ENCODE data around the gene ALOX15B. TPM values are rescaled to one million over a fixed set of nuclear protein-coding genes. Genes with fewer than 3 reads are reported as not detected.

ALOX15B gene
- polyA plus RNA-seq, 1 of the 3 experiments (the other 2 are of a cell fraction), result not detected

DNA sequence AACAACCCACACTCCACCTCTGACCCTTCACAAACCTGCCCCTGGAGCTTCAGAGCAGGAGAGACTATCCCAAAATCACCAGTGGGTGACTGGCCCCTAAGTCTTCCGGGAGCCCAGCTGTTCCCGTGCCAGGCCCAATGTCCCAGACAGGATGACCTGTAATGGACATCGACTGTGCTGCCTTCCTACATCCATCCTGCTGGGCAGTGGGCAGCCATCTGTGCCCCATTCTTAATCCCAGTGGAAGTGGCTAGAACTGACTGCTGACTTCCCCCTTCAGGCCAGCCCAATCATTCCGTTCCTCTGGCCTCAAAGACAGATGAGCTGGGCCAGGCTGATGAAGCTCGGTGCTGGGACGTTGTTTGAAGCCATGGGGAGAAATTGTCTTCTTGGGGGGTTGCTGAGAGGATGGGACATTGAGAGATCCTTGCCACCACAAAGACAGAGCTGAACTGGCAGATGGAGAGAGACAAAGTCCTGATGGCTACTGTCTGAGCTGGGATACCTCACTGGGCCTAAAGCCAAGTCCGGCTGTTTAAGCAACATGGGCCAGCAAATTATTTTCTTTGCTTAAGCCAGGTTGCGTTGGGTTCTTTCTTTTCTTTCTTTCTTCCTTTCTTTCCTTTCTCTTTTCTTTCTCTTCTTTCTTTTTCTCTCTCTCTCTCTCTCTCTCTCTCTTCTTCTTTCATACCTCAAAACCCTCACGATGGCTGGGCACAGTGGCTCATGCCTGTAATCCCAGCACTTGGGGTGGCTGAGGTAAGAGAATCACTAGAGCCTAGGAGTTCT lies 17.9 kb upstream of the ALOX15B start:
- Histone ChIP-seq H3K4me3 (ENCODE audit: low read depth in 2 of 2, low read length in 1 of 2) (no peak overlapping the region), H3K4me1 (ENCODE audit: control insufficient read depth in 1 of 2, insufficient read depth in 2 of 2, low read depth in 1 of 2, low read length in 1 of 2) (peaks cover 0 to 11% of the 10 kb centered on the region in 2 experiments; a peak in 1 of 4 replicates), H3K27ac (ENCODE audit: low read depth in 2 of 2, low read length in 1 of 2) (no peak overlapping the region), H3K36me3 (replicated peaks in 1 of 2; ENCODE audit: control insufficient read depth in 1 of 2, insufficient read depth in 2 of 2, low read length in 1 of 2) (no peaks in the 10 kb centered on the region), H3F3A (replicated peaks; ENCODE audit: insufficient read depth) (no peaks in the 10 kb centered on the region), H3K4me2 (no peak overlapping the region), H3K9me2 (no peaks in the 10 kb centered on the region), H3K79me2 (ENCODE audit: insufficient read depth) (no peaks in the 10 kb centered on the region), H4K20me1 (ENCODE audit: insufficient read depth) (no peaks in the 10 kb centered on the region), H3K9ac (no peak overlapping the region), H3K27me3 (ENCODE audit: insufficient read depth) (no peaks in the 10 kb centered on the region), H3K9me3 (no peaks in the 10 kb centered on the region), H2AFZ (ENCODE audit: low read depth) (no peak overlapping the region)
- ChIA-PET CTCF (interaction anchor here (1.2 to 14.8 kb wide), 5 partner anchors 18 to 73 kb away, joined by 5 to 228 read pairs (median 19); partner anchors contain the start of gene ALOX15B), POLR2A (no interaction called here)
- no peak for DNase-seq
- TF ChIP-seq JUND (IDR thresholded peaks at IDR 0.05), result no peak
- no peak for TF ChIP-seq RFX5 (IDR thresholded peaks at IDR 0.05; ENCODE audit: low read length)
- TF ChIP-seq SIN3A (IDR thresholded peaks at IDR 0.05; ENCODE audit: borderline replicate concordance, low read depth, low read length), result no peak
- TF ChIP-seq, protein P1, sequence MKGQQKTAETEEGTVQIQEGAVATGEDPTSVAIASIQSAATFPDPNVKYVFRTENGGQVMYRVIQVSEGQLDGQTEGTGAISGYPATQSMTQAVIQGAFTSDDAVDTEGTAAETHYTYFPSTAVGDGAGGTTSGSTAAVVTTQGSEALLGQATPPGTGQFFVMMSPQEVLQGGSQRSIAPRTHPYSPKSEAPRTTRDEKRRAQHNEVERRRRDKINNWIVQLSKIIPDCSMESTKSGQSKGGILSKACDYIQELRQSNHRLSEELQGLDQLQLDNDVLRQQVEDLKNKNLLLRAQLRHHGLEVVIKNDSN (IDR thresholded peaks at IDR 0.05; ENCODE audit: borderline replicate concordance, low read depth), result no peak
- no peak for TF ChIP-seq ELF1 (IDR thresholded peaks at IDR 0.05)
- 94% methylated on average over 8 of the region's 9 CpGs for WGBS (ENCODE audit: low lambda C conversion rate)

DNA sequence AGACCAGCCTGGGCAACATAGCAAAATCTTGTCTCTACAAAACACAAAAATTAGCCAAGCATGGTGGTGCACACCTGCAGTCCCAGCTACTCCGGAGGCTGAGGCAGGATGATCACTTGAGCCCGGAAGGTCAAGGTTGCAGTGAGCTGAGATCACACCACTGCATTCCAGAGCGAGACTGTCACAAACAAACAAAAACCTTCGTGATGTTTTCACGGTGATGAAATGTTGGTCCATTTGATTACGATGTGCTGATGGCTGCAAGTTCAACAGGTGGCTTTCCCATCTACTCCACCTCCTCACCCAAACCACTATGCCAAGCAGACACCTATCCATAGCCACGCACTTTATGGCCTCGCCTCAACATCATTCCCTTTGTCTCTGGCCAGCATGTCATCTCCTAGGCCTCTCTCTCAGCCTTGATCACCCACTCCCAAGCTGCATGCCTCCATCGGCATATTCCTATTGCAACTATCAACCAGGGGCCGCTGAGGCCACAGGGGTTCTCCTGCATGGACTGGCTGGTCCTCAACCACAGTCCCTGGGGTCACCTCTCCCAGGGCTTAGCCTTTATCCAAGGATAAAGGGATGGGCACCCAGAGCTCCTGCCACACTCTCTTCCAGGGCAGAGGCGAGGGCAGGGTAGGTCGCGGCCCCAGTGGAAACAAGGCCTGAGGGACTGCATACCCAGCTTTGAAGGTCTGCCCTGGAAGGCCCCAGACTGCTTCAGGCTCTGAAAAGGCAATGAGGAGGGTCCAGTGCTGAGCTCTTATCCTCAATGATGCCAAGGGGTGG lies 17.1 kb upstream of the ALOX15B start:
- peaks cover 0 to 6% of the 10 kb centered on the region in 2 experiments; a peak in 1 of 4 replicates for H3K4me1 ChIP-seq (ENCODE audit: control insufficient read depth in 1 of 2, insufficient read depth in 2 of 2, low read depth in 1 of 2, low read length in 1 of 2)
- no peaks in the 10 kb centered on the region for H3K27me3 ChIP-seq (ENCODE audit: insufficient read depth)
- no peak overlapping the region for H3K9ac ChIP-seq
- POLR2A ChIA-PET, result no interaction called here
- H3K9me2 ChIP-seq, result no peaks in the 10 kb centered on the region
- no peak overlapping the region for H3K4me3 ChIP-seq (ENCODE audit: low read depth in 2 of 2, low read length in 1 of 2)
- no peak overlapping the region for H2AFZ ChIP-seq (ENCODE audit: low read depth)
- no peaks in the 10 kb centered on the region for H3F3A ChIP-seq (replicated peaks; ENCODE audit: insufficient read depth)
- no peaks in the 10 kb centered on the region for H3K9me3 ChIP-seq
- H4K20me1 ChIP-seq (ENCODE audit: insufficient read depth), result no peaks in the 10 kb centered on the region
- H3K27ac ChIP-seq (ENCODE audit: low read depth in 2 of 2, low read length in 1 of 2), result no peak overlapping the region
- H3K36me3 ChIP-seq (replicated peaks in 1 of 2; ENCODE audit: control insufficient read depth in 1 of 2, insufficient read depth in 2 of 2, low read length in 1 of 2), result no peaks in the 10 kb centered on the region
- DNase-seq, result no peak
- WGBS (ENCODE audit: low lambda C conversion rate), result 85% methylated on average over 8 of the region's 13 CpGs
- CTCF ChIA-PET, result interaction anchor here (1.2 to 14.8 kb wide), 8 partner anchors 10 to 97 kb away, joined by 3 to 228 read pairs (median 8); partner anchors contain the start of genes ALOX15B and GUCY2D
- TF ChIP-seq, protein P2, sequence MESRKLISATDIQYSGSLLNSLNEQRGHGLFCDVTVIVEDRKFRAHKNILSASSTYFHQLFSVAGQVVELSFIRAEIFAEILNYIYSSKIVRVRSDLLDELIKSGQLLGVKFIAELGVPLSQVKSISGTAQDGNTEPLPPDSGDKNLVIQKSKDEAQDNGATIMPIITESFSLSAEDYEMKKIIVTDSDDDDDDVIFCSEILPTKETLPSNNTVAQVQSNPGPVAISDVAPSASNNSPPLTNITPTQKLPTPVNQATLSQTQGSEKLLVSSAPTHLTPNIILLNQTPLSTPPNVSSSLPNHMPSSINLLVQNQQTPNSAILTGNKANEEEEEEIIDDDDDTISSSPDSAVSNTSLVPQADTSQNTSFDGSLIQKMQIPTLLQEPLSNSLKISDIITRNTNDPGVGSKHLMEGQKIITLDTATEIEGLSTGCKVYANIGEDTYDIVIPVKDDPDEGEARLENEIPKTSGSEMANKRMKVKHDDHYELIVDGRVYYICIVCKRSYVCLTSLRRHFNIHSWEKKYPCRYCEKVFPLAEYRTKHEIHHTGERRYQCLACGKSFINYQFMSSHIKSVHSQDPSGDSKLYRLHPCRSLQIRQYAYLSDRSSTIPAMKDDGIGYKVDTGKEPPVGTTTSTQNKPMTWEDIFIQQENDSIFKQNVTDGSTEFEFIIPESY (IDR thresholded peaks at IDR 0.05; ENCODE audit: borderline replicate concordance, low read depth), result no peak
- TF ChIP-seq, protein P1 (IDR thresholded peaks at IDR 0.05; ENCODE audit: borderline replicate concordance, low read depth), result no peak
- TF ChIP-seq MXI1 (IDR thresholded peaks at IDR 0.05; ENCODE audit: low read depth, low read length) (no peak), CHD2 (IDR thresholded peaks at IDR 0.05; ENCODE audit: low read length, partially characterized antibody) (no peak)
- TF ChIP-seq, protein P3, sequence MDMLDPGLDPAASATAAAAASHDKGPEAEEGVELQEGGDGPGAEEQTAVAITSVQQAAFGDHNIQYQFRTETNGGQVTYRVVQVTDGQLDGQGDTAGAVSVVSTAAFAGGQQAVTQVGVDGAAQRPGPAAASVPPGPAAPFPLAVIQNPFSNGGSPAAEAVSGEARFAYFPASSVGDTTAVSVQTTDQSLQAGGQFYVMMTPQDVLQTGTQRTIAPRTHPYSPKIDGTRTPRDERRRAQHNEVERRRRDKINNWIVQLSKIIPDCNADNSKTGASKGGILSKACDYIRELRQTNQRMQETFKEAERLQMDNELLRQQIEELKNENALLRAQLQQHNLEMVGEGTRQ (IDR thresholded peaks at IDR 0.05; ENCODE audit: borderline replicate concordance, low read depth, low read length), result no peak
- H3K4me2 ChIP-seq, result no peak overlapping the region
- no peaks in the 10 kb centered on the region for H3K79me2 ChIP-seq (ENCODE audit: insufficient read depth)
